ENCODE results near the gene CRYZL1. TPM values are rescaled to one million over a fixed set of nuclear protein-coding genes. Genes with fewer than 3 reads are reported as not detected.

Gene CRYZL1
- total and polyA plus RNA-seq, 2 experiments from 2014 or later, result 13.6 to 37.4 TPM

DNA sequence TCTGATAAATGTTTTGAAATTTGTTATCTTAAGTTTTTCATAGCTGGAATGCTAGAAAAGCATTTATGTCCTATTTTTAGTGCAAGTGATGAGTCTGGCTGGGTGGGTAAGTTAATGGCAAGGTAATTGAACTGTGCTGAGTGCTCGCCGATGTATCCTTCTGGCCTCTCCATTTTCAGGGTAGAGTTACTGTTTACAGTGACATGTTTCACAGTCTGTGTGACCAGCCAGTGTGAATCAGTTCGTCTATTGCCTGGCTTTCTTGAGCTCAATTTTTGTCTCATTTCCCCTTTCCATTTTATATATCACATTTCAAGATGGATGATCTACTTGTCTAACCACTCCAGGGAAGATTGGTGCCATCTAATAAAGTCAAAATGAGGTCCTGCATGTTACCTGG, 44.8 kb upstream of the CRYZL1 start:
- DNase-seq, result peak; percentile 16
- H3K9me2 ChIP-seq (ENCODE audit: insufficient read depth), result no peaks in the 10 kb centered on the region
- peaks cover 54% of the 10 kb centered on the region for H3F3A ChIP-seq (ENCODE audit: insufficient read depth)
- H3K27ac ChIP-seq, result peak overlapping the region; percentile 72
- H3K4me3 ChIP-seq, result peak overlapping the region; percentile 13
- H2AFZ ChIP-seq, result no peak overlapping the region
- no peaks in the 10 kb centered on the region for H3K27me3 ChIP-seq (replicated peaks; ENCODE audit: insufficient read depth)
- in situ Hi-C loops (cut with MboI), result no loop called here
- H3K4me1 ChIP-seq (ENCODE audit: insufficient read depth), result peaks cover 65% of the 10 kb centered on the region
- TF ChIP-seq EZH2 (IDR thresholded peaks at IDR 0.05; ENCODE audit: insufficient read depth, poor library complexity, severe bottlenecking) (no peak), EZH2phosphoT487 (IDR thresholded peaks at IDR 0.05; ENCODE audit: insufficient read depth, low read depth) (no peak)
- peaks cover 87% of the 10 kb centered on the region for H3K79me2 ChIP-seq (ENCODE audit: insufficient read depth)
- H3K9me3 ChIP-seq (ENCODE audit: low read depth), result no peaks in the 10 kb centered on the region
- no peak overlapping the region for H3K9ac ChIP-seq
- H3K4me2 ChIP-seq (ENCODE audit: unreplicated experiment), result peak overlapping the region; percentile 83
- 86 to 90% methylated on average over 3 of the region's 3 CpGs for WGBS, 2 experiments (ENCODE audit: low coverage in 1 of 2, low lambda C conversion rate in 2 of 2, missing lambda C conversion rate in 2 of 2)
- H3K36me3 ChIP-seq (ENCODE audit: low read depth), result no peaks in the 10 kb centered on the region
- no peaks in the 10 kb centered on the region; the same call in 1 of the 2 replicates for H4K20me1 ChIP-seq (ENCODE audit: insufficient read depth)

DNA sequence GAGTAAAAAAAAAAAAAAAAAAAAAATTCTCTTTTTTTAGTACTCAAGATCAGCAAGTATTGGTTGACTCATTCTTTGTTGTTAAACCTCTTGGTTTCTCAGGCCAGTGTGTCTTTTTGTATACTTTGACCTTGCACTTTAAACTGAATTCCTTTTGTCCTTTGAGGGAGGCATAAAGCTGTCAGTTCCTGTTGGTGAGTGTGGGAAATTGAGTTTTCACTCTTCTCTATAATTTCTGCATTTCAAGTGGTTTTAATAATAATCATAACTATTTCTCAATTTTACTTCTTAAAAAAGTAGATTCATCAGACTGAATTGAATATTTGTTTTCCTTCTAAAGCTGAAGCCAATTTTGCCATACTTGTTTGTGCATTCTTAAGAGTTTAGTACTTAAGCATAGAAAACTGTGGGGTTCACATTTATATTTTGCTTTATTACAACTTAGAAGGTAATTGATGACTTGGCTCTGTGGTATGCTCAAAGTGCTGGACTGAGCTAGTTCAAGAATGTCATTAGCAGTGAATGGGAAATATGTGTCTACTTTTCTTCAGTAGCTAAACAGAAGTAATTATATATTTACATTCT, 44.2 kb upstream of the CRYZL1 start:
- Histone ChIP-seq H3K9ac (no peak overlapping the region), H3K4me2 (ENCODE audit: unreplicated experiment) (peak overlapping the region; percentile 83), H3K4me3 (peak overlapping the region; percentile 13), H3K27me3 (replicated peaks; ENCODE audit: insufficient read depth) (no peaks in the 10 kb centered on the region), H3K27ac (peak overlapping the region; percentile 72), H3K4me1 (ENCODE audit: insufficient read depth) (peaks cover 65% of the 10 kb centered on the region), H3K79me2 (ENCODE audit: insufficient read depth) (peaks cover 87% of the 10 kb centered on the region), H2AFZ (no peak overlapping the region), H3K9me3 (ENCODE audit: low read depth) (no peaks in the 10 kb centered on the region), H3F3A (ENCODE audit: insufficient read depth) (peaks cover 54% of the 10 kb centered on the region), H3K9me2 (ENCODE audit: insufficient read depth) (no peaks in the 10 kb centered on the region), H3K36me3 (ENCODE audit: low read depth) (no peaks in the 10 kb centered on the region), H4K20me1 (ENCODE audit: insufficient read depth) (no peaks in the 10 kb centered on the region; the same call in 1 of the 2 replicates)
- in situ Hi-C loops (cut with MboI), result no loop called here
- no peak for TF ChIP-seq EZH2 (IDR thresholded peaks at IDR 0.05; ENCODE audit: insufficient read depth, poor library complexity, severe bottlenecking)
- TF ChIP-seq EZH2phosphoT487 (IDR thresholded peaks at IDR 0.05; ENCODE audit: insufficient read depth, low read depth), result no peak
- peak; percentile 82 for DNase-seq

DNA sequence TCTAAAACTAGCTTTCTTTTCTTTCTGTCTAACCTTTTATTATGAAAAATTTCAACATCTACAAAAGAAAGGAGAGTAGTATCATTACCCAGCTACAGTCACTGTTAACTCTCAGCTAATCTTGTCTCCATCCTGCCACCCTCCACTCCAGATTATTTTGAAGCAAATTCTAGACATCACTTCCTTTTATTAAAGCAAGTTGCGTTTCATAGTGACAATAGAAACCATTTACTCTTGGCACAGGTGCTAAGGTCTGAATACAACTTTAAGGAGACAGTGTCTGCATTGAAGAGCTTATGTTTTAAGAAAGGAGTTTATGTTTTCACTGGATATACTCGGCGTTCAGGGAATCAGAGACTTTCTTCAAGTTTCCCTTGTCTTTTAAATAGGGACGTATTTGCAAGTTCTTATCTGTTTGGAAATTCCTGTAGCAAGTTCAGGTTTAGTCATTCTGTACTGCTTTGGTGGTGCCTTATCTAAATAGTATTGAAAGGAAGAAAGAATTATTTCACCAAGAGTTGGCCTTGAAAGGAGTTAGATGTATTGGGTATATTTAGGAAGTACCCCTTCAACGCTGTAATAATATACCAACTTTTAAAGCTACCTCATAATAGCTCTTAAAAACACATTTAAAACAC, 43.5 kb upstream of the CRYZL1 start:
- no peaks in the 10 kb centered on the region for H3K36me3 ChIP-seq (ENCODE audit: low read depth)
- no peak overlapping the region for H3K9ac ChIP-seq
- peak overlapping the region; percentile 13 for H3K4me3 ChIP-seq
- no peaks in the 10 kb centered on the region for H3K9me2 ChIP-seq (ENCODE audit: insufficient read depth)
- WGBS, 2 experiments (ENCODE audit: low coverage in 1 of 2, low lambda C conversion rate in 2 of 2, missing lambda C conversion rate in 2 of 2), result 71 to 81% methylated on average over 5 of the region's 5 CpGs
- H3K9me3 ChIP-seq (ENCODE audit: low read depth), result no peaks in the 10 kb centered on the region
- H3K27me3 ChIP-seq (replicated peaks; ENCODE audit: insufficient read depth), result no peaks in the 10 kb centered on the region
- H3K79me2 ChIP-seq (ENCODE audit: insufficient read depth), result peaks cover 89% of the 10 kb centered on the region
- H3K4me2 ChIP-seq (ENCODE audit: unreplicated experiment), result peak overlapping the region; percentile 83
- no peak overlapping the region for H2AFZ ChIP-seq
- no peak for TF ChIP-seq EZH2phosphoT487 (IDR thresholded peaks at IDR 0.05; ENCODE audit: insufficient read depth, low read depth)
- TF ChIP-seq EZH2 (IDR thresholded peaks at IDR 0.05; ENCODE audit: insufficient read depth, poor library complexity, severe bottlenecking), result no peak
- in situ Hi-C loops (cut with MboI), result no loop called here
- no peaks in the 10 kb centered on the region; the same call in 1 of the 2 replicates for H4K20me1 ChIP-seq (ENCODE audit: insufficient read depth)
- DNase-seq, result no peak
- H3F3A ChIP-seq (ENCODE audit: insufficient read depth), result peaks cover 54% of the 10 kb centered on the region
- H3K27ac ChIP-seq, result peak overlapping the region; percentile 72
- H3K4me1 ChIP-seq (ENCODE audit: insufficient read depth), result peaks cover 65% of the 10 kb centered on the region

DNA sequence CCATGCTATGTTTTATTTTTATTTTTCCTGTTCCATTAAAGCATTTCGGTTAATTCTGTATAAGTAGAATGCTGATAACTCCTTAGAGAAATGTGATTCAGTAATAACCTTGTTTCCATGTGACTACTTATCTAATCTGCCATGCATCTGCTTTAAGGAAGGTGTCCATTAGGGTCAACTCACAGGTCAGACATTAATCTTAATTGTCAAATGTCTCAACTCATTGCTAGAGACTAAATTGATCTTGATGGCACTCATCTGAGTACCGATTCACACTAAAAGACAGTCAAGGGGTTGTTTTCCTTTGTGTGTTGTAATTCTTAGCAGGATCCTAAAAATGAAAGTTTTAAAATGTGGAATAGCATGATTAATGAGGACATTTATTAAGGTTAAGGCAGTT, 42.5 kb upstream of the CRYZL1 start:
- peaks cover 64% of the 10 kb centered on the region for H3K4me1 ChIP-seq (ENCODE audit: insufficient read depth)
- peaks cover 89% of the 10 kb centered on the region for H3K79me2 ChIP-seq (ENCODE audit: insufficient read depth)
- no peaks in the 10 kb centered on the region for H3K36me3 ChIP-seq (ENCODE audit: low read depth)
- no peaks in the 10 kb centered on the region for H3K27me3 ChIP-seq (replicated peaks; ENCODE audit: insufficient read depth)
- peak overlapping the region; percentile 51 for H3K4me3 ChIP-seq
- WGBS, 2 experiments (ENCODE audit: low coverage in 1 of 2, low lambda C conversion rate in 2 of 2, missing lambda C conversion rate in 2 of 2), result 53 to 67% methylated on average over 2 of the region's 2 CpGs
- DNase-seq, result no peak
- H2AFZ ChIP-seq, result no peak overlapping the region
- H3K4me2 ChIP-seq (ENCODE audit: unreplicated experiment), result peak overlapping the region; percentile 83
- no peaks in the 10 kb centered on the region; the same call in 1 of the 2 replicates for H4K20me1 ChIP-seq (ENCODE audit: insufficient read depth)
- TF ChIP-seq EZH2 (IDR thresholded peaks at IDR 0.05; ENCODE audit: insufficient read depth, poor library complexity, severe bottlenecking) (no peak), EZH2phosphoT487 (IDR thresholded peaks at IDR 0.05; ENCODE audit: insufficient read depth, low read depth) (no peak)
- in situ Hi-C loops (cut with MboI), result no loop called here
- no peak overlapping the region for H3K9ac ChIP-seq
- H3K9me2 ChIP-seq (ENCODE audit: insufficient read depth), result no peaks in the 10 kb centered on the region
- peaks cover 54% of the 10 kb centered on the region for H3F3A ChIP-seq (ENCODE audit: insufficient read depth)
- no peaks in the 10 kb centered on the region for H3K9me3 ChIP-seq (ENCODE audit: low read depth)
- H3K27ac ChIP-seq, result peak overlapping the region; percentile 72
